Heart left ventricle (tissue), 16 donors: ENCODE measurements around the gene PPFIBP1. TPM values are rescaled to one million over a fixed set of nuclear protein-coding genes. Genes with fewer than 3 reads are reported as not detected.

Experiments
- ATAC-seq, 4 donors: fragments of 200-7000 bp; cut with Tn5 transposase; one replicate each; pipeline ENCODE4 v1.9.1; 2020 to 2022; ENCODE audit warnings: moderate library complexity in 4 of 4, mild to moderate bottlenecking in 3 of 4, moderate number of reproducible peaks in 1 of 4
- DNase-seq, 5 donors: peaks; one replicate each; pipeline ENCODE4 v3.0.0-alpha.2; 2020
- H3K27ac ChIP-seq, 12 donors: fragments of 200-600 bp; sonication (generic) in 4 of 12; one replicate each; pipeline versions ENCODE4 v1.5.0 to v1.8.0; 2016 to 2022; ENCODE audit warnings: mild to moderate bottlenecking in 2 of 12
- H3K27me3 ChIP-seq, 9 donors: fragments of 200-600 bp; sonication (generic) in 2 of 9; one replicate each; pipeline versions ENCODE4 v1.5.1 to v1.8.0; 2016 to 2022; ENCODE audit warnings: mild to moderate bottlenecking in 3 of 9
- H3K36me3 ChIP-seq, 9 donors: fragments of 200-600 bp; sonication (generic) in 2 of 9; one replicate each; pipeline versions ENCODE4 v1.5.0 to v1.8.0; 2018 to 2022; ENCODE audit warnings: mild to moderate bottlenecking in 2 of 9
- H3K4me1 ChIP-seq, 12 donors: fragments of 200-600 bp; sonication (generic) in 4 of 12; one replicate each; pipeline versions ENCODE4 v1.5.0 to v1.8.0; 2016 to 2022; ENCODE audit warnings: mild to moderate bottlenecking in 3 of 12
- H3K4me3 ChIP-seq, 12 donors: fragments of 200-600 bp; sonication (generic) in 4 of 12; one replicate each; pipeline versions ENCODE4 v1.5.0 to v1.8.0; 2017 to 2022; ENCODE audit warnings: mild to moderate bottlenecking in 9 of 12, moderate library complexity in 4 of 12
- H3K9me3 ChIP-seq, 12 donors: fragments of 200-600 bp; sonication (generic) in 4 of 12; one replicate each; pipeline versions ENCODE4 v1.5.0 to v1.8.0; 2016 to 2022; ENCODE audit warnings: mild to moderate bottlenecking in 1 of 12
- CTCF ChIP-seq, 12 donors: fragments of 200-600 bp; sonication (generic) in 4 of 12; IDR thresholded peaks; one replicate each; pipeline versions ENCODE4 v1.5.0 to v1.8.0; 2018 to 2022; ENCODE audit warnings: antibody characterized with exemption in 12 of 12, mild to moderate bottlenecking in 5 of 12
- POLR2A ChIP-seq, 2 donors: fragments of 450-650 bp; IDR thresholded peaks; one replicate each; pipeline ENCODE4 v1.6.1; 2017; ENCODE audit warnings: antibody characterized with exemption in 2 of 2, mild to moderate bottlenecking in 2 of 2, moderate library complexity in 2 of 2
- WGBS, 4 donors: extraction: QIAGEN DNeasy Blood & Tissue Kit in 2 of 4; methylation state at CpG; one replicate each; pipeline versions ENCODE4 v1.1.5 to v1.1.7; 2013 to 2018; 5-methylcytosine and 5-hydroxymethylcytosine counted together
- intact Hi-C, 10 donors: fragments of 100-400 bp; cut with DNase I; formaldehyde crosslinking; loops; one replicate each; pipeline versions ENCODE4 v1.11.1 to v1.14.2; 2022
- polyA plus RNA-seq, 2 donors: library from polyadenylated mRNA; stranded (reverse); fragments of 200-250 nt; gene quantifications; one replicate each; pipeline ENCODE4 v1.2.3, GENCODE V29; 2013
- total RNA-seq, 9 donors: library from RNA; depleted of rRNA in 2 of 9; stranded (reverse); fragments of >200 nt in 2 of 9; fragmentation: NEBNext Ultra II Directional in 3 of 9; extraction: Animal tissue kit (Norgen Biotek cat#: 25700) in 3 of 9; gene quantifications; one replicate each; pipeline versions ENCODE4 v1.1.0 to v1.2.4, GENCODE V29; 2016 to 2023
- donor health status: ischemic (EF 13 %, LVEDD 7.1; RV severe dilation, severe dysfunction).
- donor health status: healthy with polysubstance abuse.
- donor health status: DM: no; HTN: yes; CAD: no.
- donor health status: DM: no; HTN: no; CAD: no.
- donor health status: ischemic (EF 25% LVEDD 6.9; RV normal size, moderate dysfunction).
- donor health status: ischemic (EF 25% LVEDD 5.7; RV mildly dilated, moderate dysfunction).
- donor health status: healthy.
- donor health status: DM: yes; HTN: yes; CAD: no.
- donor health status: ischemic (EF 35%, LVEDD 5.7; RV mildly dilated, moderate dysfunction).
- donor health status: nonischemic (EF 11% LVEDD 7.7; RV severe dilation, severe dysfunction).
- donor health status: DM: yes; HTN: yes; CAD: no.
- donor health status: PGD.
- donor health status: ischemic (EF 29% LVEDD 5.4; RV normal size, mild dysfunction).
- donor health status: nonischemic (EF 23%, LVEDD 6.1; RV moderate dilation, normal function).

PPFIBP1 gene
- total and polyA plus RNA-seq, 11 donors = 48.7 to 413 (median 265) TPM

GRCh38 chr12:27513155-27513824, 10.7 kb upstream of the PPFIBP1 start:
- no peak overlapping the region for H3K4me3 ChIP-seq
- peaks cover 0 to 26% (median 5%) of the 10 kb centered on the region in 12 donors for H3K4me1 ChIP-seq
- TF ChIP-seq POLR2A (IDR thresholded peaks at IDR 0.05) = no peak
- TF ChIP-seq CTCF (IDR thresholded peaks at IDR 0.05) = no peak
- no peaks in the 10 kb centered on the region for H3K36me3 ChIP-seq
- 94 to 97% (median 95%) methylated on average over 7 of the region's 7 CpGs for whole genome bisulfite sequencing, 4 donors
- DNase-seq (no peak), ATAC-seq (no peak)
- H3K27me3 ChIP-seq = no peaks in the 10 kb centered on the region
- no peaks in the 10 kb centered on the region for H3K9me3 ChIP-seq
- peak overlapping the region in 7 of 12 donors; percentile 11 to 85 (median 76) for H3K27ac ChIP-seq
- intact Hi-C loops = loop anchor here in 1 of 10 donors (5.0 kb wide), 1 partner anchor 86 kb away; no protein-coding TSS in a partner anchor

DNA sequence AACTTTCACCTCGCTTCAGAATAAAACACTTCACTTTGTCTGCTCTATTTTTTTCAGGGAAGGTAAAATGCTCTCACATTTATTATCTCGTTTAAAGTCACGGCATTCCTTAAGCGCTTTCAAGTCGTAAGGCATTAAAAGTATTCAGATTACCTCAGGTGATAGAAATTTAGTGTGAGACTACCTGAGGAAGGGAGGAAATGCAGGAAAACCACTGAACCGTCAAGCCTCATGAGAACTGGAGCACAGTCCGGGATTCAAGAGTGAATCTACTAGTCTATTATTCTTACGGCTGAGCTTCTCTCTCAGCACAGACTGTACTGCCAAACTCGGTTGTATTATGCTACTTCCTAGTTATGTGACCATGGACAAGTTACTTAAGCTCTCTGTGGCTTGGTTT, 8.3 kb upstream of the PPFIBP1 start:
- no peaks in the 10 kb centered on the region for H3K27me3 ChIP-seq
- peaks cover 0 to 26% (median 6%) of the 10 kb centered on the region in 12 donors for H3K4me1 ChIP-seq
- H3K27ac ChIP-seq = peak overlapping the region in 3 of 12 donors; percentile 3 to 26 (median 19)
- intact Hi-C loops = loop anchor here in 1 of 10 donors (5.0 kb wide), 1 partner anchor 78 kb away; no protein-coding TSS in a partner anchor
- no peaks in the 10 kb centered on the region for H3K9me3 ChIP-seq
- no peak overlapping the region for H3K4me3 ChIP-seq
- 62 to 74% (median 62%) methylated on average over 9 of the region's 9 CpGs for WGBS, 4 donors
- no peak for DNase-seq
- H3K36me3 ChIP-seq = no peaks in the 10 kb centered on the region
- TF ChIP-seq CTCF (IDR thresholded peaks at IDR 0.05) = no peak
- no peak for TF ChIP-seq POLR2A (IDR thresholded peaks at IDR 0.05)
- ATAC-seq = no peak

GRCh38 chr12:27516625-27517024, 7.4 kb upstream of the PPFIBP1 start:
- ATAC-seq = no peak
- no peaks in the 10 kb centered on the region for H3K9me3 ChIP-seq
- H3K36me3 ChIP-seq = no peaks in the 10 kb centered on the region
- intact Hi-C loops = loop anchor here in 1 of 10 donors (5.0 kb wide), 1 partner anchor 79 kb away; no protein-coding TSS in a partner anchor
- H3K27me3 ChIP-seq = no peaks in the 10 kb centered on the region
- H3K27ac ChIP-seq = no peak overlapping the region
- no peak for DNase-seq
- 66 to 84% (median 75%) methylated on average over 4 of the region's 4 CpGs for WGBS, 4 donors
- no peak overlapping the region for H3K4me3 ChIP-seq
- H3K4me1 ChIP-seq = peaks cover 0 to 27% (median 12%) of the 10 kb centered on the region in 12 donors
- TF ChIP-seq CTCF (IDR thresholded peaks at IDR 0.05) = no peak
- no peak for TF ChIP-seq POLR2A (IDR thresholded peaks at IDR 0.05)

GRCh38 chr12:27517546-27517945, 6.5 kb upstream of the PPFIBP1 start:
- intact Hi-C loops = loop anchor here in 1 of 10 donors (5.0 kb wide), 1 partner anchor 80 kb away; no protein-coding TSS in a partner anchor
- H3K9me3 ChIP-seq = no peaks in the 10 kb centered on the region
- peaks cover 0 to 24% (median 9%) of the 10 kb centered on the region in 12 donors for H3K4me1 ChIP-seq
- ATAC-seq (no peak), DNase-seq (no peak)
- H3K27me3 ChIP-seq = no peaks in the 10 kb centered on the region
- no peak overlapping the region for H3K27ac ChIP-seq
- WGBS, 4 donors = 88 to 98% (median 95%) methylated on average over 3 of the region's 3 CpGs
- no peak overlapping the region for H3K4me3 ChIP-seq
- TF ChIP-seq CTCF (IDR thresholded peaks at IDR 0.05) (no peak), POLR2A (IDR thresholded peaks at IDR 0.05) (no peak)
- H3K36me3 ChIP-seq = no peaks in the 10 kb centered on the region
